Fibroblast of mammary gland (primary cell): ENCODE measurements around the gene TRIM32.

Experiments used
- DNase-seq: peaks from one replicate; pipeline ENCODE4 v3.0.0-alpha.2; 2010; ENCODE audit warnings: low read depth
- H3K4me3 ChIP-seq: 2 replicates; pipeline ENCODE4 v1.5.1; 2011; ENCODE audit warnings: low read depth, mild to moderate bottlenecking, low read length, moderate library complexity; ENCODE audit not compliant: control insufficient read depth
- TF ChIP-seq, protein P1 (sequence below): conservative IDR thresholded peaks from 2 replicates; pipeline ENCODE4 v1.5.1; 2011; ENCODE audit warnings: low read depth, low read length, inconsistent platforms; ENCODE audit not compliant: control insufficient read depth, insufficient read depth

Gene TRIM32

DNA sequence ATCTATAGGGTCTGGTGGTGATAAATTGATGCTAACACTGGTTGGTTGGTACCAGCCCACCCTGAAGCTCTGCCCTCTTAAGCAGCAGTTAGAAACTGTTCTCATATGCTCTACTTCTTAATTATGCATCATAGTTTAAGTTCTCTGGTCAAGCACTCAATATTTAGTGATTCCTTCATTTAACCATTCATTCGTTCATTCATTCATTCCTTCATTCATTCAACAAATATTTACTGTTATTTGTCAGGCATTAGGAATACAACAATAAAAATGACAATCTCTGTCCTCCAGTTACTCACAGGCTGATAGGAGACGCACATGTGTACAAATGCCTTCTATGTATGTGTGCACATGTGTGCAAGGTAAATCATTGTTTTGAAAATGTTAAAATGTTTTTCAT, 54.6 kb downstream of the TRIM32 start:
- TF ChIP-seq, protein P1, sequence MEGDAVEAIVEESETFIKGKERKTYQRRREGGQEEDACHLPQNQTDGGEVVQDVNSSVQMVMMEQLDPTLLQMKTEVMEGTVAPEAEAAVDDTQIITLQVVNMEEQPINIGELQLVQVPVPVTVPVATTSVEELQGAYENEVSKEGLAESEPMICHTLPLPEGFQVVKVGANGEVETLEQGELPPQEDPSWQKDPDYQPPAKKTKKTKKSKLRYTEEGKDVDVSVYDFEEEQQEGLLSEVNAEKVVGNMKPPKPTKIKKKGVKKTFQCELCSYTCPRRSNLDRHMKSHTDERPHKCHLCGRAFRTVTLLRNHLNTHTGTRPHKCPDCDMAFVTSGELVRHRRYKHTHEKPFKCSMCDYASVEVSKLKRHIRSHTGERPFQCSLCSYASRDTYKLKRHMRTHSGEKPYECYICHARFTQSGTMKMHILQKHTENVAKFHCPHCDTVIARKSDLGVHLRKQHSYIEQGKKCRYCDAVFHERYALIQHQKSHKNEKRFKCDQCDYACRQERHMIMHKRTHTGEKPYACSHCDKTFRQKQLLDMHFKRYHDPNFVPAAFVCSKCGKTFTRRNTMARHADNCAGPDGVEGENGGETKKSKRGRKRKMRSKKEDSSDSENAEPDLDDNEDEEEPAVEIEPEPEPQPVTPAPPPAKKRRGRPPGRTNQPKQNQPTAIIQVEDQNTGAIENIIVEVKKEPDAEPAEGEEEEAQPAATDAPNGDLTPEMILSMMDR = no peak
- no peak for DNase-seq

DNA sequence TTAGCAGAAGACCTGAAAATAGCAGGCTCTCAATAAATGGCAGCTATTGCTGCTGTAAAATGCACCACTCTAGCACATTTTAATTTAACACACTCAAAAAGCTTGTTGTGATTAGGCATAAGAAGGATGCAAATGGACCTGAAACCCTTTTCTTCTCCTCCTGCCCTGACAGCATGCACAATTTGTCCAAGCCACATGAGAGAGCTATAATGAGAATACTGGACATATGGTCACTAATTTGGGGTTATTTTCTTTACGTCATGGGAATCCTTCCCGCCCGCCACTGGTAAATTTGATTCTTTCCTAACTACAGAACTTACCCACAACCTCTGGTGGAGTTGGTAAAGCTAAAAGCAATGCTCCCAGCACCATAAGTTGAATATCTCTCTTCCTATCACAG, 62.1 kb downstream of the TRIM32 start:
- TF ChIP-seq, protein P1 = no peak
- DNase-seq = no peak
- no peak overlapping the region for H3K4me3 ChIP-seq

More for the DNA sequence above, 54.6 kb downstream of the TRIM32 start:
- H3K4me3 ChIP-seq = no peak overlapping the region

DNA sequence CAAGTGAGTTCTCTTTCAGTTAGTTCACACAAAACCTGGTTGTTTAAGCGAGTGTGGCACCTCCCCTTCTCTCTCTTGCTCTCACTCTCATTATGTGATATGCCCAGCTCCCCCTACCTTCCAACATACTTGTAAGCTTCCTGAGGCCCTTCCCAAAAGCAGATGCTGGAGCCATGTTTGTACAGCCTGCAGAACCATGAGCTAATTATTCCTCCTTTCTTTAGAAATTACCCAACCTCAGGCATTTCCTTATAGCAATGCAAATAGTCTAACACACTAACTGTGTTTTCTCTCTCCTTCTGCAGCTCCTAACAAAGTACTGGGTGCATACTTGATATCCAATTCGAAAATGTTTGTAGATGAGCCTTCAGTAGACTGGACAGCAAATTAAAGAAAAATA, 62.7 kb downstream of the TRIM32 start:
- DNase-seq = no peak
- no peak overlapping the region for H3K4me3 ChIP-seq
- TF ChIP-seq, protein P1 = no peak

DNA sequence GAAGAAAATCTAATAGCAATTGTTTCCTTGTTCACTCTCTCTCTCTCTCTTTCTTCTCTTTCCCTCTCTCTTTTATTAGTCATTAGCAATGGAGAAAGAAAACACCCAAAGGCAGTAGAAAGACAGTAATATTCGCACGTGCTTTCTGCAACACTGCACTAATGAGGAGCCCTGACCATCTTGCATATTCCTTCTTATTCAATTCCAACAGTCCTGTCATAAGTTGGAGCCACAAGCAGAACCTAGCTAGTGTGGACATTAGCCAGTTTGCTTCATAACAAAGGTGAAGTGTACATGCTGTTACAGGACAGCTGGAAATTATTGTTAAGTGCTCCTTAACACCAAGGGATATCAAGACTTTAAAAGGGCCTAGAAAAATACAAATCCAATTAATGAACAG, 63.4 kb downstream of the TRIM32 start:
- H3K4me3 ChIP-seq = no peak overlapping the region
- DNase-seq = no peak
- TF ChIP-seq, protein P1 = no peak
